ENCODE results near the gene MGRN1. TPM values are rescaled to one million over a fixed set of nuclear protein-coding genes. Genes with fewer than 3 reads are reported as not detected.

The MGRN1 gene
- total and polyA plus RNA-seq, 2 donors (not counting 1 experiment from before 2014, with no cell fraction given), result 22.7 to 89.2 TPM

- Histone ChIP-seq H3K4me1 (ENCODE audit: control insufficient read depth in 2 of 2, insufficient read depth in 2 of 2, low read length in 2 of 2) (peaks cover 0 to 25% of the 10 kb centered on the region in 2 donors), H2AFZ (ENCODE audit: insufficient read depth, low read depth, low read length, poor library complexity, severe bottlenecking) (no peak overlapping the region), H3K79me2 (ENCODE audit: control insufficient read depth, insufficient read depth, low read length) (peaks cover 15% of the 10 kb centered on the region), H3K4me3 (ENCODE audit: control extremely low read depth in 1 of 5, extremely low read depth in 1 of 5, insufficient read depth in 1 of 5, low read depth in 2 of 5, low read length in 4 of 5) (no peak overlapping the region), H3K36me3 (replicated peaks in 1 of 2; ENCODE audit: control extremely low read depth in 1 of 2, control insufficient read depth in 1 of 2, extremely low read depth in 1 of 2, insufficient read depth in 2 of 2, low read length in 1 of 2) (peaks cover 0 to 55% of the 10 kb centered on the region in 2 experiments), H3K27ac (ENCODE audit: low read length in 2 of 2) (no peak overlapping the region), H3K9ac (ENCODE audit: low read length) (no peak overlapping the region), H3K27me3 (replicated peaks in 1 of 4; ENCODE audit: control extremely low read depth in 1 of 4, control insufficient read depth in 3 of 4, insufficient read depth in 4 of 4, low read length in 3 of 4) (no peaks in the 10 kb centered on the region), H3K9me3 (ENCODE audit: control extremely low read depth in 1 of 3, control insufficient read depth in 2 of 3, insufficient read depth in 1 of 3, low read length in 2 of 3) (no peaks in the 10 kb centered on the region), H4K20me1 (ENCODE audit: control insufficient read depth, insufficient read depth, low read length, poor library complexity, severe bottlenecking) (peaks cover 40% of the 10 kb centered on the region), H3K4me2 (replicated peaks; ENCODE audit: low read depth, low read length, poor library complexity, severe bottlenecking) (no peak overlapping the region)
- Mint-ChIP-seq H3K27ac (no peak overlapping the region), H3K9me3 (ENCODE audit: insufficient read depth) (no peaks in the 10 kb centered on the region), H3K4me1 (peaks cover 13% of the 10 kb centered on the region), H3K4me3 (no peak overlapping the region), H3K27me3 (no peaks in the 10 kb centered on the region)
- ChIA-PET POLR2A (no interaction called here), CTCF (no interaction called here)
- intact Hi-C loops (cut with micrococcal nuclease), result no loop called here
- no peak for ATAC-seq (ENCODE audit: low read depth)
- 99% methylated on average over 6 of the region's 6 CpGs for WGBS (ENCODE audit: insufficient coverage)
- no peak for TF ChIP-seq CTCF (IDR thresholded peaks at IDR 0.05)
- no peak for TF ChIP-seq EZH2 (IDR thresholded peaks at IDR 0.05; ENCODE audit: borderline replicate concordance, insufficient read depth, low read depth, low read length, poor library complexity, severe bottlenecking)
- no peak for DNase-seq
These were observed 31.2 kb downstream of the MGRN1 start for GRCh38 chr16:4655801-4656200.

- Mint-ChIP-seq H3K27ac (no peak overlapping the region), H3K9me3 (ENCODE audit: insufficient read depth) (no peaks in the 10 kb centered on the region), H3K4me1 (peaks cover 10% of the 10 kb centered on the region), H3K4me3 (no peak overlapping the region), H3K27me3 (no peaks in the 10 kb centered on the region)
- H4K20me1 ChIP-seq (ENCODE audit: control insufficient read depth, insufficient read depth, low read length, poor library complexity, severe bottlenecking), result peaks cover 36% of the 10 kb centered on the region
- H3K4me3 ChIP-seq (ENCODE audit: control extremely low read depth in 1 of 5, extremely low read depth in 1 of 5, insufficient read depth in 1 of 5, low read depth in 2 of 5, low read length in 4 of 5), result no peak overlapping the region
- WGBS (ENCODE audit: insufficient coverage), result 96% methylated on average over 12 of the region's 12 CpGs
- ATAC-seq (ENCODE audit: low read depth) (no peak), DNase-seq (no peak)
- POLR2A ChIA-PET, result no interaction called here
- no peak overlapping the region for H3K27ac ChIP-seq (ENCODE audit: low read length in 2 of 2)
- H3K9me3 ChIP-seq (ENCODE audit: control extremely low read depth in 1 of 3, control insufficient read depth in 2 of 3, insufficient read depth in 1 of 3, low read length in 2 of 3), result no peaks in the 10 kb centered on the region
- intact Hi-C loops (cut with micrococcal nuclease), result no loop called here
- no peak overlapping the region for H3K4me2 ChIP-seq (replicated peaks; ENCODE audit: low read depth, low read length, poor library complexity, severe bottlenecking)
- H3K79me2 ChIP-seq (ENCODE audit: control insufficient read depth, insufficient read depth, low read length), result peaks cover 12% of the 10 kb centered on the region
- H3K36me3 ChIP-seq (replicated peaks in 1 of 2; ENCODE audit: control extremely low read depth in 1 of 2, control insufficient read depth in 1 of 2, extremely low read depth in 1 of 2, insufficient read depth in 2 of 2, low read length in 1 of 2), result peaks cover 0 to 51% of the 10 kb centered on the region in 2 experiments
- no peaks in the 10 kb centered on the region for H3K27me3 ChIP-seq (replicated peaks in 1 of 4; ENCODE audit: control extremely low read depth in 1 of 4, control insufficient read depth in 3 of 4, insufficient read depth in 4 of 4, low read length in 3 of 4)
- H2AFZ ChIP-seq (ENCODE audit: insufficient read depth, low read depth, low read length, poor library complexity, severe bottlenecking), result no peak overlapping the region
- no peak for TF ChIP-seq EZH2 (IDR thresholded peaks at IDR 0.05; ENCODE audit: borderline replicate concordance, insufficient read depth, low read depth, low read length, poor library complexity, severe bottlenecking)
- TF ChIP-seq CTCF (IDR thresholded peaks at IDR 0.05), result no peak
- no peak overlapping the region for H3K9ac ChIP-seq (ENCODE audit: low read length)
- peaks cover 0 to 22% of the 10 kb centered on the region in 2 donors for H3K4me1 ChIP-seq (ENCODE audit: control insufficient read depth in 2 of 2, insufficient read depth in 2 of 2, low read length in 2 of 2)
- CTCF ChIA-PET, result no interaction called here
These were observed 31.6 kb downstream of the MGRN1 start for GRCh38 chr16:4656221-4656620.

All from B cell (primary cell).